Gastrocnemius medialis (tissue), 4 donors: ENCODE measurements around the gene SLC12A7. TPM values are rescaled to one million over a fixed set of nuclear protein-coding genes. Genes with fewer than 3 reads are reported as not detected.

ENCODE experiments used
- ATAC-seq, 2 donors: fragments of 150-250 bp; one replicate each; pipeline ENCODE4 v1.9.1; 2016
- DNase-seq, 2 donors: peaks; one replicate each; pipeline ENCODE4 v3.0.0-alpha.2; 2019
- H3K27ac ChIP-seq, 4 donors: fragments of 200-600 bp; sonication (generic); 1 replicate in 1 of 4; 2 replicates in 3 of 4; pipeline ENCODE4 v1.5.1; 2016 to 2018; ENCODE audit warnings: mild to moderate bottlenecking in 2 of 4, moderate library complexity in 1 of 4
- H3K27me3 ChIP-seq, 3 donors: fragments of 200-600 bp; sonication (generic) in 2 of 3; 1 replicate in 1 of 3; 2 replicates in 2 of 3; pipeline versions ENCODE4 v1.5.1 to v1.6.0; 2016 to 2019; ENCODE audit warnings: mild to moderate bottlenecking in 1 of 3, moderate library complexity in 1 of 3
- H3K36me3 ChIP-seq, 2 donors: fragments of 200-600 bp; sonication (generic) in 1 of 2; one replicate each; pipeline ENCODE4 v1.5.1; 2017 to 2018
- H3K4me1 ChIP-seq, 2 donors: fragments of 200-600 bp; sonication (generic) in 1 of 2; one replicate each; pipeline ENCODE4 v1.5.1; 2016 to 2017; ENCODE audit warnings: mild to moderate bottlenecking in 2 of 2
- H3K4me3 ChIP-seq, 4 donors: fragments of 200-600 bp; sonication (generic) in 3 of 4; 1 replicate in 1 of 4; 2 replicates in 3 of 4; pipeline ENCODE4 v1.5.1; 2016 to 2019; ENCODE audit warnings: mild to moderate bottlenecking in 2 of 4
- H3K9me3 ChIP-seq, 3 donors: fragments of 200-600 bp; sonication (generic) in 2 of 3; 1 replicate in 1 of 3; 2 replicates in 2 of 3; pipeline ENCODE4 v1.5.1; 2016 to 2019
- POLR2A ChIP-seq, 2 donors: fragments of 450-650 bp; IDR thresholded peaks; one replicate each; pipeline ENCODE4 v1.6.1; 2017; ENCODE audit warnings: antibody characterized with exemption in 2 of 2, mild to moderate bottlenecking in 2 of 2, moderate library complexity in 2 of 2
- in situ Hi-C, 4 donors: fragments of 200-750 bp; cut with MboI; loops; one replicate each; pipeline versions ENCODE4 v1.15.0 to v1.8.0; 2017; ENCODE audit warnings: low sequenced_read_pairs in 4 of 4
- intact Hi-C: fragments of 100-400 bp; cut with DNase I; formaldehyde crosslinking; loops from one replicate; pipeline ENCODE4 v1.15.1; 2023; ENCODE audit warnings: low total_unique reads
- total RNA-seq, 4 donors: library from RNA; depleted of rRNA; stranded (reverse); fragments of >200 nt; gene quantifications; one replicate each; pipeline versions ENCODE4 v1.1.0 to v1.2.3, GENCODE V29; 2016
- TF ChIP-seq, protein P1 (sequence below), 5 experiments: fragments of 450-650 bp in 3 of 5; fragments of 200-600 bp in 2 of 5; sonication (generic) in 2 of 5; IDR thresholded peaks in 4 of 5; conservative IDR thresholded peaks in 1 of 5; 1 replicate in 4 of 5; 2 replicates in 1 of 5; pipeline ENCODE4 v1.5.1; 2016 to 2019; ENCODE audit warnings: antibody characterized with exemption in 5 of 5, mild to moderate bottlenecking in 3 of 5, moderate library complexity in 3 of 5

The SLC12A7 gene
- total RNA-seq, 4 donors from 2014 or later, result 1.6 to 5.3 (median 3.5) TPM

DNA sequence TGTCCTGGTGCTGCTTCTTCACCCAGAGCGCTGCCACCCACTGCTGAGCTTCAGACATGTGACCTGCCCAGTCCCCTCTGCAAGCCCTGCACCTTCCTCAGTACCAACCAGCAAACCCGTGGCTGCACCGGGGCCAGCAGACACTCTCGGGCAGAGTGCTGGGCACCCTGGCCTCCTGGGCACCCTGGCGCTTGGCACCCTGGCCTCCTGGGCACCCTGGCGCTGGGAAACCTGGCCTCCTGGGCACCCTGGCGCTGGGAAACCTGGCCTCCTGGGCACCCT is 31.7 kb upstream of the SLC12A7 start:
- H3K36me3 ChIP-seq, result no peaks in the 10 kb centered on the region
- no peaks in the 10 kb centered on the region for H3K9me3 ChIP-seq
- H3K27ac ChIP-seq, result no peak overlapping the region
- ATAC-seq (no peak), DNase-seq (no peak)
- peaks cover 0 to 3% of the 10 kb centered on the region in 2 donors for H3K4me1 ChIP-seq
- peaks cover 0 to 8% (median 0%) of the 10 kb centered on the region in 3 donors for H3K27me3 ChIP-seq
- no peak overlapping the region for H3K4me3 ChIP-seq
- TF ChIP-seq, protein P1, sequence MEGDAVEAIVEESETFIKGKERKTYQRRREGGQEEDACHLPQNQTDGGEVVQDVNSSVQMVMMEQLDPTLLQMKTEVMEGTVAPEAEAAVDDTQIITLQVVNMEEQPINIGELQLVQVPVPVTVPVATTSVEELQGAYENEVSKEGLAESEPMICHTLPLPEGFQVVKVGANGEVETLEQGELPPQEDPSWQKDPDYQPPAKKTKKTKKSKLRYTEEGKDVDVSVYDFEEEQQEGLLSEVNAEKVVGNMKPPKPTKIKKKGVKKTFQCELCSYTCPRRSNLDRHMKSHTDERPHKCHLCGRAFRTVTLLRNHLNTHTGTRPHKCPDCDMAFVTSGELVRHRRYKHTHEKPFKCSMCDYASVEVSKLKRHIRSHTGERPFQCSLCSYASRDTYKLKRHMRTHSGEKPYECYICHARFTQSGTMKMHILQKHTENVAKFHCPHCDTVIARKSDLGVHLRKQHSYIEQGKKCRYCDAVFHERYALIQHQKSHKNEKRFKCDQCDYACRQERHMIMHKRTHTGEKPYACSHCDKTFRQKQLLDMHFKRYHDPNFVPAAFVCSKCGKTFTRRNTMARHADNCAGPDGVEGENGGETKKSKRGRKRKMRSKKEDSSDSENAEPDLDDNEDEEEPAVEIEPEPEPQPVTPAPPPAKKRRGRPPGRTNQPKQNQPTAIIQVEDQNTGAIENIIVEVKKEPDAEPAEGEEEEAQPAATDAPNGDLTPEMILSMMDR (IDR thresholded peaks at IDR 0.05 in 4 of 5, conservative IDR thresholded peaks at IDR 0.05 in 1 of 5), result no peak
- in situ Hi-C loops (loop anchor here in 2 of 4 donors (25.0 kb wide), 2 partner anchors 131 to 156 kb away; partner anchors contain the start of gene NKD2 (in 1 of the 2)), intact Hi-C loops (loop anchor here (5.0 kb wide), 1 partner anchor 41 kb away; no protein-coding TSS in a partner anchor)

- no peak overlapping the region for H3K27ac ChIP-seq
- in situ Hi-C loops, result loop anchor here in 2 of 4 donors (25.0 kb wide), 2 partner anchors 131 to 156 kb away; partner anchors contain the start of gene NKD2 (in 1 of the 2)
- no peak for DNase-seq
- peaks cover 0 to 3% of the 10 kb centered on the region in 2 donors for H3K4me1 ChIP-seq
- intact Hi-C loops, result loop anchor here (5.0 kb wide), 1 partner anchor 41 kb away; no protein-coding TSS in a partner anchor
- TF ChIP-seq POLR2A (IDR thresholded peaks at IDR 0.05), result no peak
- TF ChIP-seq, protein P1 (IDR thresholded peaks at IDR 0.05 in 4 of 5, conservative IDR thresholded peaks at IDR 0.05 in 1 of 5), result no peak
- H3K36me3 ChIP-seq, result no peaks in the 10 kb centered on the region
- H3K27me3 ChIP-seq, result peaks cover 0 to 8% (median 0%) of the 10 kb centered on the region in 3 donors
- ATAC-seq, result no peak
- H3K9me3 ChIP-seq, result no peaks in the 10 kb centered on the region
- H3K4me3 ChIP-seq, result no peak overlapping the region
Measured at GRCh38 chr5:1142886-1143669, 31.2 kb upstream of the SLC12A7 start.

DNA sequence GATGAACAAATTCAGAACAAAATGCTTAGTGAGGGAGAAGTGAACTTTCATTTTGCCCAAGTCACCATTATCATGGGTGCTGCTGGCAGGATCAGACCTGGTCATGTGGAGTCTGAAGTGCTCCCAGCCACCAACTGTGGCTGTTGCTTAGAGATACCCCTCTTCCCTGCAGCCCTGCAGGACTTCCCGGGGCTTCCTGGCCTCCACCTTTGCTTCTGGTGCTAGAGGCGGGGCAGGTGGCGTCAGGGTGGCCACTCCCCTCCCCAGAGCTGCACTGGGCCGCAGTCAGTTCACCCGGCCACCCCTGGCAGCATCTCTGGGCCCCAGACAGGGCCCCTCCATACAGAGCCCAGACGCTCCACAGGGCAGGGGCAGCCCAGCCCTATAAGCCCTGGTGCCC is 30.0 kb upstream of the SLC12A7 start:
- in situ Hi-C loops (loop anchor here in 2 of 4 donors (25.0 kb wide), 2 partner anchors 130 to 155 kb away; partner anchors contain the start of gene NKD2 (in 1 of the 2)), intact Hi-C loops (loop anchor here (2.0 to 5.0 kb wide), 2 partner anchors 40 to 137 kb away; no protein-coding TSS in a partner anchor)
- no peaks in the 10 kb centered on the region for H3K9me3 ChIP-seq
- TF ChIP-seq POLR2A (IDR thresholded peaks at IDR 0.05), result no peak
- TF ChIP-seq, protein P1 (IDR thresholded peaks at IDR 0.05 in 4 of 5, conservative IDR thresholded peaks at IDR 0.05 in 1 of 5), result no peak
- H3K36me3 ChIP-seq, result no peaks in the 10 kb centered on the region
- no peak overlapping the region for H3K4me3 ChIP-seq
- no peak overlapping the region for H3K27ac ChIP-seq
- no peak for DNase-seq
- H3K4me1 ChIP-seq, result peaks cover 0 to 3% of the 10 kb centered on the region in 2 donors
- peaks cover 0 to 8% (median 0%) of the 10 kb centered on the region in 3 donors for H3K27me3 ChIP-seq
- no peak for ATAC-seq

DNA sequence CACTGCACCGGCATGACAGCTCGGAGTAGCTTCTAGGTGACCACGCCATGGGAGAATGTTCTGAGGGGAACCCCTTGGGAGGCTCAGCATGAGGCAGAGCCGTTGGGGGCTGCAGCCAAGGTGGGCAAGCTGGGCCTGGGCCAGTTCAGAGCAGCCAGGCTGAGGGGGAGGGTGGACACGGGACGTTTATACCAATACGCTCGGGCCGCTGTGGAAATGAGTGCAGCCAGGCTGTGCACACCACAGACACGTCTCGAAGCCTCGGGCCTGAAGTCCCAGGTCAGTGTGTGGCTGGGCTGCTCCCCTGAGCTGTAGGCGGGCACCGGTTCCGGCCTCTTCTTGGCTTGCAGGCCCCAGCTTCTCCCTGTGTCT is 28.9 kb upstream of the SLC12A7 start:
- no peak for TF ChIP-seq POLR2A (IDR thresholded peaks at IDR 0.05)
- TF ChIP-seq, protein P1 (IDR thresholded peaks at IDR 0.05 in 4 of 5, conservative IDR thresholded peaks at IDR 0.05 in 1 of 5), result no peak
- peaks cover 0 to 3% of the 10 kb centered on the region in 2 donors for H3K4me1 ChIP-seq
- no peaks in the 10 kb centered on the region for H3K9me3 ChIP-seq
- no peak overlapping the region for H3K27ac ChIP-seq
- H3K27me3 ChIP-seq, result peaks cover 0 to 8% (median 0%) of the 10 kb centered on the region in 3 donors
- ATAC-seq (no peak), DNase-seq (no peak)
- intact Hi-C loops (loop anchor here (1.0 to 5.0 kb wide), 4 partner anchors 39 to 218 kb away; no protein-coding TSS in a partner anchor), in situ Hi-C loops (loop anchor here in 2 of 4 donors (25.0 kb wide), 2 partner anchors 129 to 154 kb away; partner anchors contain the start of gene NKD2 (in 1 of the 2))
- no peaks in the 10 kb centered on the region for H3K36me3 ChIP-seq
- no peak overlapping the region for H3K4me3 ChIP-seq
